ENCODE measurements around the gene SIRT1. TPM values are rescaled to one million over a fixed set of nuclear protein-coding genes. Genes with fewer than 3 reads are reported as not detected.

Gene SIRT1
- total and polyA plus RNA-seq, 2 of the 8 experiments (the other 6 are each of a cell fraction or from before 2014, with no cell fraction given): 22.6 to 70.9 TPM

DNA sequence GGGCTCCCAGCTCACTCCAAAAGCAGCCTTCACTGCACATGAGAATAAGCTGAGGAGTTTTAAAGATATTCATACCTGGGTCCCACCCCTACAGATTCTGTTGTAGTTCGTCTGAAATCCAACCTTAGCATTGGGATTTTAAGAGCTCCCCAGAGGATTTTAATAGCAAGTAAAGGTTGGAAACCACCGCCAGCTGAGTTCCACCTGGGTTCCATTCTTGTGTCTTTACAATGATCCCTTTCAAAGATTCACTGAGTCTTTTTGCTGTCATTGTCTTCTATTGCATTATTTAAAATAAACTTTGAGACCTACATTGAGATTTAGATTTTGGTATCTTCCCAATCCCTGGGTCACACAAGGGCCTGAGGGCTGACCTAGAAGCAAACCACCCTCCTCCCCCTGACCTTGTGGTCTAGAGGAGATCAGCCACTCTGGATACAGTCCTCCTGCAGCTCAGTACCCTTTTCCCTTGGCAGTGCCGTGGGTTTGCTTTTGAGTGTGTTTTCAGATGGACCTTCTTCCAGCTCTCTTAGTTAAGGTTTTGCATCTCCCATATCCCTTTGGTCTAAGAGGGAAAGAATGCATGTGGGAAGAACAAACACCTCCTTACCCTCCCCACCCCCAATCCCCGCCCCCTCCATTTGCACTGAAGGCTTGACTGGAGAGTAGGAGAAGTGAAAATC, 22.6 kb upstream of the SIRT1 start (continued):
- TF ChIP-seq RXRA (IDR thresholded peaks at IDR 0.05; ENCODE audit: insufficient read depth, low read depth, low read length) (0 out of 2 replicates have a peak, but pooled peaks have one; percentile 25), TAF1 (IDR thresholded peaks at IDR 0.05; ENCODE audit: low read depth, low read length) (peak; percentile 26; the same call in 1 of the 2 replicates)
- TF ChIP-seq, protein P1, sequence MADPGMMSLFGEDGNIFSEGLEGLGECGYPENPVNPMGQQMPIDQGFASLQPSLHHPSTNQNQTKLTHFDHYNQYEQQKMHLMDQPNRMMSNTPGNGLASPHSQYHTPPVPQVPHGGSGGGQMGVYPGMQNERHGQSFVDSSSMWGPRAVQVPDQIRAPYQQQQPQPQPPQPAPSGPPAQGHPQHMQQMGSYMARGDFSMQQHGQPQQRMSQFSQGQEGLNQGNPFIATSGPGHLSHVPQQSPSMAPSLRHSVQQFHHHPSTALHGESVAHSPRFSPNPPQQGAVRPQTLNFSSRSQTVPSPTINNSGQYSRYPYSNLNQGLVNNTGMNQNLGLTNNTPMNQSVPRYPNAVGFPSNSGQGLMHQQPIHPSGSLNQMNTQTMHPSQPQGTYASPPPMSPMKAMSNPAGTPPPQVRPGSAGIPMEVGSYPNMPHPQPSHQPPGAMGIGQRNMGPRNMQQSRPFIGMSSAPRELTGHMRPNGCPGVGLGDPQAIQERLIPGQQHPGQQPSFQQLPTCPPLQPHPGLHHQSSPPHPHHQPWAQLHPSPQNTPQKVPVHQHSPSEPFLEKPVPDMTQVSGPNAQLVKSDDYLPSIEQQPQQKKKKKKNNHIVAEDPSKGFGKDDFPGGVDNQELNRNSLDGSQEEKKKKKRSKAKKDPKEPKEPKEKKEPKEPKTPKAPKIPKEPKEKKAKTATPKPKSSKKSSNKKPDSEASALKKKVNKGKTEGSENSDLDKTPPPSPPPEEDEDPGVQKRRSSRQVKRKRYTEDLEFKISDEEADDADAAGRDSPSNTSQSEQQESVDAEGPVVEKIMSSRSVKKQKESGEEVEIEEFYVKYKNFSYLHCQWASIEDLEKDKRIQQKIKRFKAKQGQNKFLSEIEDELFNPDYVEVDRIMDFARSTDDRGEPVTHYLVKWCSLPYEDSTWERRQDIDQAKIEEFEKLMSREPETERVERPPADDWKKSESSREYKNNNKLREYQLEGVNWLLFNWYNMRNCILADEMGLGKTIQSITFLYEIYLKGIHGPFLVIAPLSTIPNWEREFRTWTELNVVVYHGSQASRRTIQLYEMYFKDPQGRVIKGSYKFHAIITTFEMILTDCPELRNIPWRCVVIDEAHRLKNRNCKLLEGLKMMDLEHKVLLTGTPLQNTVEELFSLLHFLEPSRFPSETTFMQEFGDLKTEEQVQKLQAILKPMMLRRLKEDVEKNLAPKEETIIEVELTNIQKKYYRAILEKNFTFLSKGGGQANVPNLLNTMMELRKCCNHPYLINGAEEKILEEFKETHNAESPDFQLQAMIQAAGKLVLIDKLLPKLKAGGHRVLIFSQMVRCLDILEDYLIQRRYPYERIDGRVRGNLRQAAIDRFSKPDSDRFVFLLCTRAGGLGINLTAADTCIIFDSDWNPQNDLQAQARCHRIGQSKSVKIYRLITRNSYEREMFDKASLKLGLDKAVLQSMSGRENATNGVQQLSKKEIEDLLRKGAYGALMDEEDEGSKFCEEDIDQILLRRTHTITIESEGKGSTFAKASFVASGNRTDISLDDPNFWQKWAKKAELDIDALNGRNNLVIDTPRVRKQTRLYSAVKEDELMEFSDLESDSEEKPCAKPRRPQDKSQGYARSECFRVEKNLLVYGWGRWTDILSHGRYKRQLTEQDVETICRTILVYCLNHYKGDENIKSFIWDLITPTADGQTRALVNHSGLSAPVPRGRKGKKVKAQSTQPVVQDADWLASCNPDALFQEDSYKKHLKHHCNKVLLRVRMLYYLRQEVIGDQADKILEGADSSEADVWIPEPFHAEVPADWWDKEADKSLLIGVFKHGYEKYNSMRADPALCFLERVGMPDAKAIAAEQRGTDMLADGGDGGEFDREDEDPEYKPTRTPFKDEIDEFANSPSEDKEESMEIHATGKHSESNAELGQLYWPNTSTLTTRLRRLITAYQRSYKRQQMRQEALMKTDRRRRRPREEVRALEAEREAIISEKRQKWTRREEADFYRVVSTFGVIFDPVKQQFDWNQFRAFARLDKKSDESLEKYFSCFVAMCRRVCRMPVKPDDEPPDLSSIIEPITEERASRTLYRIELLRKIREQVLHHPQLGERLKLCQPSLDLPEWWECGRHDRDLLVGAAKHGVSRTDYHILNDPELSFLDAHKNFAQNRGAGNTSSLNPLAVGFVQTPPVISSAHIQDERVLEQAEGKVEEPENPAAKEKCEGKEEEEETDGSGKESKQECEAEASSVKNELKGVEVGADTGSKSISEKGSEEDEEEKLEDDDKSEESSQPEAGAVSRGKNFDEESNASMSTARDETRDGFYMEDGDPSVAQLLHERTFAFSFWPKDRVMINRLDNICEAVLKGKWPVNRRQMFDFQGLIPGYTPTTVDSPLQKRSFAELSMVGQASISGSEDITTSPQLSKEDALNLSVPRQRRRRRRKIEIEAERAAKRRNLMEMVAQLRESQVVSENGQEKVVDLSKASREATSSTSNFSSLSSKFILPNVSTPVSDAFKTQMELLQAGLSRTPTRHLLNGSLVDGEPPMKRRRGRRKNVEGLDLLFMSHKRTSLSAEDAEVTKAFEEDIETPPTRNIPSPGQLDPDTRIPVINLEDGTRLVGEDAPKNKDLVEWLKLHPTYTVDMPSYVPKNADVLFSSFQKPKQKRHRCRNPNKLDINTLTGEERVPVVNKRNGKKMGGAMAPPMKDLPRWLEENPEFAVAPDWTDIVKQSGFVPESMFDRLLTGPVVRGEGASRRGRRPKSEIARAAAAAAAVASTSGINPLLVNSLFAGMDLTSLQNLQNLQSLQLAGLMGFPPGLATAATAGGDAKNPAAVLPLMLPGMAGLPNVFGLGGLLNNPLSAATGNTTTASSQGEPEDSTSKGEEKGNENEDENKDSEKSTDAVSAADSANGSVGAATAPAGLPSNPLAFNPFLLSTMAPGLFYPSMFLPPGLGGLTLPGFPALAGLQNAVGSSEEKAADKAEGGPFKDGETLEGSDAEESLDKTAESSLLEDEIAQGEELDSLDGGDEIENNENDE (IDR thresholded peaks at IDR 0.05; ENCODE audit: insufficient replicate concordance, low read length): peak; percentile 75
- TF ChIP-seq, protein P2, sequence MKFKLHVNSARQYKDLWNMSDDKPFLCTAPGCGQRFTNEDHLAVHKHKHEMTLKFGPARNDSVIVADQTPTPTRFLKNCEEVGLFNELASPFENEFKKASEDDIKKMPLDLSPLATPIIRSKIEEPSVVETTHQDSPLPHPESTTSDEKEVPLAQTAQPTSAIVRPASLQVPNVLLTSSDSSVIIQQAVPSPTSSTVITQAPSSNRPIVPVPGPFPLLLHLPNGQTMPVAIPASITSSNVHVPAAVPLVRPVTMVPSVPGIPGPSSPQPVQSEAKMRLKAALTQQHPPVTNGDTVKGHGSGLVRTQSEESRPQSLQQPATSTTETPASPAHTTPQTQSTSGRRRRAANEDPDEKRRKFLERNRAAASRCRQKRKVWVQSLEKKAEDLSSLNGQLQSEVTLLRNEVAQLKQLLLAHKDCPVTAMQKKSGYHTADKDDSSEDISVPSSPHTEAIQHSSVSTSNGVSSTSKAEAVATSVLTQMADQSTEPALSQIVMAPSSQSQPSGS (IDR thresholded peaks at IDR 0.05; ENCODE audit: low read length): 0 out of 2 replicates have a peak, but pooled peaks have one; percentile 56

Measured in H1 (cell line).